ENCODE measurements around the gene SF3B4. TPM values are rescaled to one million over a fixed set of nuclear protein-coding genes. Genes with fewer than 3 reads are reported as not detected.

SF3B4 gene
- total and polyA plus RNA-seq, 2 of the 13 experiments (the other 11 are each of a cell fraction or from before 2014, with no cell fraction given) = 13.8 to 14.8 TPM

DNA sequence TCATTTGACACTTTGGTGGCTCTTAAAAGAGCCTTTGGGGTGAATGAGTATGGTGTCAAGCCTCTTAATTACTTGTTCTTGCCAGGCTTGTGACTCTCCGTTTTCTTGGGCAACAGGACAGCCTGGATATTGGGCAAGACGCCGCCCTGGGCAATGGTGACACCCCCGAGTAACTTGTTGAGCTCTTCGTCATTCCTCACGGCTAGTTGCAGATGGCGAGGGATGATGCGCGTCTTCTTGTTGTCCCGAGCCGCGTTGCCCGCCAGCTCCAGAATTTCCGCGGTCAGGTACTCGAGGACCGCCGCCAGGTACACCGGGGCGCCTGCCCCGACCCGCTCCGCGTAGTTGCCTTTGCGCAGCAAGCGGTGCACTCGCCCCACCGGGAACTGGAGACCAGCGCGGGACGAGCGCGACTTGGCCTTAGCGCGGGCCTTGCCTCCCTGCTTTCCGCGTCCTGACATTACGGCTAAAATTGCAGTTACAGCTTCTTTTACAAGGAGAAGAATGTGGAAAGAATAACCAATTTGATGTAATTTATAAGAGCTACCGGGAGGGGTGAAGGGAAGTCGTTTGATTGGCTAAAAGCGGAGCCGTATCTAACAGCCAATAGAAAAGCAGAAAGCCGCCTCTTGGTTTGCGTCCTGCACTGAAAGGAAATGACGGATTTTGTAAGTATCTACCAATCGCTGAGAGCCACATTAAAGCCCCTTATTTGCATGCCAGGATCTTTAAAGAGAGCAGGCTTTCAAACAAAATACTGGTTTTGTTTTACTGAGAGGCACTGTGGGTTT is 40.0 kb downstream of the SF3B4 start (continued):
- TF ChIP-seq, protein P1, sequence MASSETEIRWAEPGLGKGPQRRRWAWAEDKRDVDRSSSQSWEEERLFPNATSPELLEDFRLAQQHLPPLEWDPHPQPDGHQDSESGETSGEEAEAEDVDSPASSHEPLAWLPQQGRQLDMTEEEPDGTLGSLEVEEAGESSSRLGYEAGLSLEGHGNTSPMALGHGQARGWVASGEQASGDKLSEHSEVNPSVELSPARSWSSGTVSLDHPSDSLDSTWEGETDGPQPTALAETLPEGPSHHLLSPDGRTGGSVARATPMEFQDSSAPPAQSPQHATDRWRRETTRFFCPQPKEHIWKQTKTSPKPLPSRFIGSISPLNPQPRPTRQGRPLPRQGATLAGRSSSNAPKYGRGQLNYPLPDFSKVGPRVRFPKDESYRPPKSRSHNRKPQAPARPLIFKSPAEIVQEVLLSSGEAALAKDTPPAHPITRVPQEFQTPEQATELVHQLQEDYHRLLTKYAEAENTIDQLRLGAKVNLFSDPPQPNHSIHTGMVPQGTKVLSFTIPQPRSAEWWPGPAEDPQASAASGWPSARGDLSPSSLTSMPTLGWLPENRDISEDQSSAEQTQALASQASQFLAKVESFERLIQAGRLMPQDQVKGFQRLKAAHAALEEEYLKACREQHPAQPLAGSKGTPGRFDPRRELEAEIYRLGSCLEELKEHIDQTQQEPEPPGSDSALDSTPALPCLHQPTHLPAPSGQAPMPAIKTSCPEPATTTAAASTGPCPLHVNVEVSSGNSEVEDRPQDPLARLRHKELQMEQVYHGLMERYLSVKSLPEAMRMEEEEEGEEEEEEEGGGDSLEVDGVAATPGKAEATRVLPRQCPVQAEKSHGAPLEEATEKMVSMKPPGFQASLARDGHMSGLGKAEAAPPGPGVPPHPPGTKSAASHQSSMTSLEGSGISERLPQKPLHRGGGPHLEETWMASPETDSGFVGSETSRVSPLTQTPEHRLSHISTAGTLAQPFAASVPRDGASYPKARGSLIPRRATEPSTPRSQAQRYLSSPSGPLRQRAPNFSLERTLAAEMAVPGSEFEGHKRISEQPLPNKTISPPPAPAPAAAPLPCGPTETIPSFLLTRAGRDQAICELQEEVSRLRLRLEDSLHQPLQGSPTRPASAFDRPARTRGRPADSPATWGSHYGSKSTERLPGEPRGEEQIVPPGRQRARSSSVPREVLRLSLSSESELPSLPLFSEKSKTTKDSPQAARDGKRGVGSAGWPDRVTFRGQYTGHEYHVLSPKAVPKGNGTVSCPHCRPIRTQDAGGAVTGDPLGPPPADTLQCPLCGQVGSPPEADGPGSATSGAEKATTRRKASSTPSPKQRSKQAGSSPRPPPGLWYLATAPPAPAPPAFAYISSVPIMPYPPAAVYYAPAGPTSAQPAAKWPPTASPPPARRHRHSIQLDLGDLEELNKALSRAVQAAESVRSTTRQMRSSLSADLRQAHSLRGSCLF (CRISPR knock-in tag; IDR thresholded peaks at IDR 0.05; ENCODE audit: borderline replicate concordance) = no peak; the same call in 1 of the 2 replicates
- TF ChIP-seq ZBTB8A (CRISPR knock-in tag; IDR thresholded peaks at IDR 0.05; ENCODE audit: borderline replicate concordance, low read depth) (no peak; the same call in 1 of the 2 replicates), ZBTB20 (CRISPR knock-in tag; IDR thresholded peaks at IDR 0.05; ENCODE audit: borderline replicate concordance, low read depth) (no peak; the same call in 1 of the 2 replicates), NBN (conservative IDR thresholded peaks at IDR 0.05) (no peak), ZNF451 (CRISPR knock-in tag; IDR thresholded peaks at IDR 0.05) (no peak), CC2D1A (CRISPR knock-in tag; IDR thresholded peaks at IDR 0.05) (no peak), HOXD1 (CRISPR knock-in tag; IDR thresholded peaks at IDR 0.05) (no peak), PLRG1 (conservative IDR thresholded peaks at IDR 0.05) (no peak), ZNF546 (CRISPR knock-in tag; conservative IDR thresholded peaks at IDR 0.05) (no peak), SAP130 (CRISPR knock-in tag; IDR thresholded peaks at IDR 0.05; ENCODE audit: low read depth) (peak; percentile 66), HNRNPL (IDR thresholded peaks at IDR 0.05; ENCODE audit: low read depth, low read length) (peak; percentile 87), MED13 (CRISPR knock-in tag; IDR thresholded peaks at IDR 0.05) (no peak), ZNF747 (CRISPR knock-in tag; IDR thresholded peaks at IDR 0.05; ENCODE audit: borderline replicate concordance) (no peak), KDM1A (CRISPR knock-in tag; IDR thresholded peaks at IDR 0.05) (no peak), ZNF891 (CRISPR knock-in tag; IDR thresholded peaks at IDR 0.05) (no peak)
- TF ChIP-seq, protein P2, sequence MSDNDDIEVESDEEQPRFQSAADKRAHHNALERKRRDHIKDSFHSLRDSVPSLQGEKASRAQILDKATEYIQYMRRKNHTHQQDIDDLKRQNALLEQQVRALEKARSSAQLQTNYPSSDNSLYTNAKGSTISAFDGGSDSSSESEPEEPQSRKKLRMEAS (IDR thresholded peaks at IDR 0.05) = peak; percentile 44; the same call in 1 of the 2 replicates
- TF ChIP-seq, protein P3, sequence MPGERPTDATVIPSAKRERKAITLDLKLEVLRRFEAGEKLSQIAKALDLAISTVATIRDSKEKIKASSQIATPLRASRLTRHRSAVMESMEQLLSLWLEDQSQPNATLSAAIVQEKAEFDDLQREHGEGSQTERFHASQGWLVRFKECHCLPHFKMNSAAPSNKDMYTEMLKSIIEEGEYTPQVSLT (CRISPR knock-in tag; IDR thresholded peaks at IDR 0.05; ENCODE audit: borderline replicate concordance, low read depth) = no peak
- TF ChIP-seq, protein P4, sequence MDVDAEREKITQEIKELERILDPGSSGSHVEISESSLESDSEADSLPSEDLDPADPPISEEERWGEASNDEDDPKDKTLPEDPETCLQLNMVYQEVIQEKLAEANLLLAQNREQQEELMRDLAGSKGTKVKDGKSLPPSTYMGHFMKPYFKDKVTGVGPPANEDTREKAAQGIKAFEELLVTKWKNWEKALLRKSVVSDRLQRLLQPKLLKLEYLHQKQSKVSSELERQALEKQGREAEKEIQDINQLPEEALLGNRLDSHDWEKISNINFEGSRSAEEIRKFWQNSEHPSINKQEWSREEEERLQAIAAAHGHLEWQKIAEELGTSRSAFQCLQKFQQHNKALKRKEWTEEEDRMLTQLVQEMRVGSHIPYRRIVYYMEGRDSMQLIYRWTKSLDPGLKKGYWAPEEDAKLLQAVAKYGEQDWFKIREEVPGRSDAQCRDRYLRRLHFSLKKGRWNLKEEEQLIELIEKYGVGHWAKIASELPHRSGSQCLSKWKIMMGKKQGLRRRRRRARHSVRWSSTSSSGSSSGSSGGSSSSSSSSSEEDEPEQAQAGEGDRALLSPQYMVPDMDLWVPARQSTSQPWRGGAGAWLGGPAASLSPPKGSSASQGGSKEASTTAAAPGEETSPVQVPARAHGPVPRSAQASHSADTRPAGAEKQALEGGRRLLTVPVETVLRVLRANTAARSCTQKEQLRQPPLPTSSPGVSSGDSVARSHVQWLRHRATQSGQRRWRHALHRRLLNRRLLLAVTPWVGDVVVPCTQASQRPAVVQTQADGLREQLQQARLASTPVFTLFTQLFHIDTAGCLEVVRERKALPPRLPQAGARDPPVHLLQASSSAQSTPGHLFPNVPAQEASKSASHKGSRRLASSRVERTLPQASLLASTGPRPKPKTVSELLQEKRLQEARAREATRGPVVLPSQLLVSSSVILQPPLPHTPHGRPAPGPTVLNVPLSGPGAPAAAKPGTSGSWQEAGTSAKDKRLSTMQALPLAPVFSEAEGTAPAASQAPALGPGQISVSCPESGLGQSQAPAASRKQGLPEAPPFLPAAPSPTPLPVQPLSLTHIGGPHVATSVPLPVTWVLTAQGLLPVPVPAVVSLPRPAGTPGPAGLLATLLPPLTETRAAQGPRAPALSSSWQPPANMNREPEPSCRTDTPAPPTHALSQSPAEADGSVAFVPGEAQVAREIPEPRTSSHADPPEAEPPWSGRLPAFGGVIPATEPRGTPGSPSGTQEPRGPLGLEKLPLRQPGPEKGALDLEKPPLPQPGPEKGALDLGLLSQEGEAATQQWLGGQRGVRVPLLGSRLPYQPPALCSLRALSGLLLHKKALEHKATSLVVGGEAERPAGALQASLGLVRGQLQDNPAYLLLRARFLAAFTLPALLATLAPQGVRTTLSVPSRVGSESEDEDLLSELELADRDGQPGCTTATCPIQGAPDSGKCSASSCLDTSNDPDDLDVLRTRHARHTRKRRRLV (CRISPR knock-in tag; IDR thresholded peaks at IDR 0.05) = no peak

Measured in HepG2 (cell line).